HG03175 (cell line): ENCODE measurements around the gene CYLD.
A peak's percentile ranks its signal among the peaks of the same experiment; 100 is the strongest.

Experiments used
- ATAC-seq: cut with Tn5 transposase; IDR thresholded peaks from one replicate; pipeline ENCODE4 v1.9.1; 2021; ENCODE audit warnings: mild to moderate bottlenecking, moderate library complexity; ENCODE audit not compliant: unreplicated experiment

The CYLD gene

DNA sequence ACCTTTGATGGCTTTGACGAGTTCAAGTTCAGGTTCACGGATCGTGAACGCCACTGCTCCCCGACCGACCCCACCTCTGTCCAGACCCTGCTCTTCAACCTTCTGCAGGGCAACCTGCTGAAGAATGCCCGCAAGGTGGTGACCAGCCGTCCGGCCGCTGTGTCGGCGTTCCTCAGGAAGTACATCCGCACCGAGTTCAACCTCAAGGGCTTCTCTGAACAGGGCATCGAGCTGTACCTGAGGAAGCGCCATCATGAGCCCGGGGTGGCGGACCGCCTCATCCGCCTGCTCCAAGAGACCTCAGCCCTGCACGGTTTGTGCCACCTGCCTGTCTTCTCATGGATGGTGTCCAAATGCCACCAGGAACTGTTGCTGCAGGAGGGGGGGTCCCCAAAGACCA, 30.8 kb upstream of the CYLD start:
- ATAC-seq = no peak

DNA sequence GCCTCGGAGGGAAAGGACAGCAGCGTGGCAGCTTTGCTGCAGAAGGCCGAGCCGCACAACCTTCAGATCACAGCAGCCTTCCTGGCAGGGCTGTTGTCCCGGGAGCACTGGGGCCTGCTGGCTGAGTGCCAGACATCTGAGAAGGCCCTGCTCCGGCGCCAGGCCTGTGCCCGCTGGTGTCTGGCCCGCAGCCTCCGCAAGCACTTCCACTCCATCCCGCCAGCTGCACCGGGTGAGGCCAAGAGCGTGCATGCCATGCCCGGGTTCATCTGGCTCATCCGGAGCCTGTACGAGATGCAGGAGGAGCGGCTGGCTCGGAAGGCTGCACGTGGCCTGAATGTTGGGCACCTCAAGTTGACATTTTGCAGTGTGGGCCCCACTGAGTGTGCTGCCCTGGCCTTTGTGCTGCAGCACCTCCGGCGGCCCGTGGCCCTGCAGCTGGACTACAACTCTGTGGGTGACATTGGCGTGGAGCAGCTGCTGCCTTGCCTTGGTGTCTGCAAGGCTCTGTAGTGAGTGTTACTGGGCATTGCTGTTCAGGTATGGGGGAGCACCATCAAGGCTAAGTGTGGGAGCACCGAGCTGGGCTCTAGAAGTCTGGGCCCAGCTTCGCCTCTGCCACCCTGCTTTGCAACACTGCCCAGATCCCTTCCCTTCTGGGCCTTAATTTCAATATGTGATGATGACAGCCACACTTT, 29.9 kb upstream of the CYLD start:
- ATAC-seq = no peak

DNA sequence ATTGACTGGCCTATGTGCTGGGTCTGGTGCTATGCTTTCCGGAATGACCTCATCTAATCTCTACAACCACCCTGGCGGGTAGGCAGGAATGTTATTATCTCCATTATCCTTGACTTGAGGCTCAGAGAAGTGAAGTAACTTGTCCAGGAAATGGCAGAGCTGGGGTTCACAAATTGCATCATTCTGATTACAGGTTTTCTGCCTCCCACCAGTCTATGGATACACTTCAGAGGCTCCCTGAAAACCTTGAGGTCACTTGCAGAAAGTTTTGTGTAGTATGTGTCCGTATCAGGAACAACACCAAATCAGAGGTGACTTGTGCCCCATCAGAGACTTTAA, 29.4 kb upstream of the CYLD start:
- no peak for ATAC-seq

DNA sequence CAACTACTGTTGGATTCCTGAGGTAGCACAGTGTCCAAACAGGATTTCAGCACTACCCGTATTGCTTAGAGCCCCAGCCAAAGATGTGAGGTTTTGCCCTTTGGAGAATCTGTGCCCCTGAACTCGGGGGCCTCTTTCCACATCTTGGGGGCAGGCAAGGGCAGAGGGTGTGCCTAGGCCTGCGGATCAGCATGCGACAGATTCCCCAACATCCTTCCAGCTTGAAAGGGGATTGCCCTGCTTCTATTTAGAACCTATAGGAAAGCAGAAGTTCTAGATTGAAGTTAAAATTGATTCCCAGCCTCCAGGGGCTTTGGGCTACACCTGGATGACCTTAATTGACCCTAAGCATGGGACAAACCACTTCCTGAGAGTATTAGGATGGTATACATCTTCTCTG, 28.9 kb upstream of the CYLD start:
- no peak for ATAC-seq

DNA sequence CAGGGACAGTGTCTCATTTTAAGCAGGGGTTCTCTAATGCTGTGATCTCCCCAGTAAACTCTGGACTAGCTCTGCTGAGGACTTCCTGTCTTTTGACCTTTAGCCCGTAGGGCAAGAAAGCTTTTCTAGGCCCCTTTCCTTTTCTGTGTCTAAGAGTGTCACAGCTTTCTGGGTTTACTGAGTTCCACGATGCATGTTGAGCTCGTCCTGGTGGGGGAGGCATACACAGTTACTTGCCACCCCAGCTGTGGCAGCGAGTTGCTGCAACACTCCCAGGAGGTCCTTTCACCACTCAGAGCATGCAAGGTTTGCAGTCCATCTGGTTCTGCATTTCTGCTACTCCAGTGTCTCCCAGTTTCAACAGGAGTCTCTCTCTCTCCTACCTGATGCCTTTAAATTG, 24.8 kb upstream of the CYLD start:
- no peak for ATAC-seq

DNA sequence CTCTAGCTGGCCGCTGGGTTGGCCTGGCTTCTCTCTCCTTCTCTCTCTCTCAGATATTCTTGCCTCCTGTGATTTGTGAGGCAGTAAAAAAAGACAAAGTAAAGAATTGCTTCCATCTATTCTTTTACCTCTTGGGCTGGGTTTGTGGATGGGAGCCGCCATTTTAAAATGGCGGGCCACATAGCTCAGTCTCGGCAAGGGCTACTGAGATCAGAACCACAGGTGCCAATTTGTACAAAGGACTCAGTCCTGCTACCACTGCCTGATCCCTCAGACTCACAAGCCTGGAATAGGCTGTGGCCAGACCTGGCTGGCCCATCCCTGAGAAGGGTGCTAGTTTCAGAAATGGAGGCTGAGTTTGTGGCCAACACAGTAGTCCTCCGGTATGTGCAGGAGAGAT, 24.4 kb upstream of the CYLD start:
- no peak for ATAC-seq

DNA sequence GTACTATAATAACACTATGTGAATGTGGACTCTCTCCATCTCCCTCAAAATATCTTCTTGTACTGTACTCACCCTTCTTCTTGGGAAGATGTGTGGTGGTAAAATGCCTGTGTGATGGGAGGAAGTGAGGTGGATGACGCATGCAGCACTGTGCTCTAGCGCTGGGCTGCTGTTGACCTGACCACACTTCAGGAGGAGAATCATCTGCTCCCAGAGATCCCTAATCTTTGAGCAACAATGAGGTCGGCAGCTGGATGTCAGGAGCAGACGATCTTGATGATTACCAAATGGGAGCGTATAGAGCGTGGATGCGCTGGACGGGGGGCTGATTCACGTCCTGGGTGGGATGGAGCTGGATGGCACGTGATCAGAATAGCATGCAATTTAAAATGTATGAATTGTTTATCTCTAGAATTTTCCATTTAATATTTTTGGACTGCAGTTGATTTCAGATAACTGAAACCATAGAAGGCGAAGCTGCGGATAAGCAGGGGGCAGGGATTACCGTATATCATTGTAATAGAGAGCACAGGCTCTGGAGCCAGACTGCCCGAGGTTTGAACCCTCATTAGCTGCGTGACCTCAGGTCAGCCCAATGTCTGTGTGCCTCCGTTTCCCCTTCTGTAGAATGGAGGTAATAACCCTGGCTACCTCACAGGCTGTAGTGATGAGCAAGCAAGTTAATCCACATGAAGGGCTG, 23.7 kb upstream of the CYLD start:
- ATAC-seq = no peak

DNA sequence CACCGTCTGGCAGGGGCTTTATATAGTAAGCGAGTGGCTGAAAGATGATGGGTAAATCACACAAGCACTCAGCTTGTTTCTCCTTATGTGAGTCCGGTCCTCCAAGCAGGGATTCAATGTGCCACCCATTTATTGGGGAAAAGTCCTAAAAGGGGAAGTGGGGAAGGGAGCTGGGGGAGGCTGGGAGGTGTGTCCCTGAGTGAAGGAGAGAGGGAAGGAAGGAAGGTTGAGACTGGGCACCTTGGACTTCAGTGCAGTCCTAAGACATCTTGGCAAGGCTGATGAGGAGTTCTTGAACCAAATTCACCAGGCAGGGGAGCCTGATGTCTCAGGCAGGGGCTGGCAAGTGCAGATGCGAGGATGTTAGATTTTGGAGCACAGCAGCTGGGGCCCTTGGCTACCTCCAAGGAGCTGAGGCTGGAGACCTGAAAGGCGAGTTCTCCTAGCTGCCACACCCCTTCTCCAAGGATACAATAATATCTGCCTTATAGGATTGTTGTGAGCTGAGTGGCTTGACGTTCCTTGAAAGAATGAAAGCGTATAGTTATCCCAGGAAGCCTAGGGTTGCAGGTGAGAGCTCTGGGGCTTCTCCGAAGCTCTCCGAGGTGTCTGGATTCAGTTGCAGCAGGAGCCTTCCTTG, 23.0 kb upstream of the CYLD start:
- no peak for ATAC-seq

DNA sequence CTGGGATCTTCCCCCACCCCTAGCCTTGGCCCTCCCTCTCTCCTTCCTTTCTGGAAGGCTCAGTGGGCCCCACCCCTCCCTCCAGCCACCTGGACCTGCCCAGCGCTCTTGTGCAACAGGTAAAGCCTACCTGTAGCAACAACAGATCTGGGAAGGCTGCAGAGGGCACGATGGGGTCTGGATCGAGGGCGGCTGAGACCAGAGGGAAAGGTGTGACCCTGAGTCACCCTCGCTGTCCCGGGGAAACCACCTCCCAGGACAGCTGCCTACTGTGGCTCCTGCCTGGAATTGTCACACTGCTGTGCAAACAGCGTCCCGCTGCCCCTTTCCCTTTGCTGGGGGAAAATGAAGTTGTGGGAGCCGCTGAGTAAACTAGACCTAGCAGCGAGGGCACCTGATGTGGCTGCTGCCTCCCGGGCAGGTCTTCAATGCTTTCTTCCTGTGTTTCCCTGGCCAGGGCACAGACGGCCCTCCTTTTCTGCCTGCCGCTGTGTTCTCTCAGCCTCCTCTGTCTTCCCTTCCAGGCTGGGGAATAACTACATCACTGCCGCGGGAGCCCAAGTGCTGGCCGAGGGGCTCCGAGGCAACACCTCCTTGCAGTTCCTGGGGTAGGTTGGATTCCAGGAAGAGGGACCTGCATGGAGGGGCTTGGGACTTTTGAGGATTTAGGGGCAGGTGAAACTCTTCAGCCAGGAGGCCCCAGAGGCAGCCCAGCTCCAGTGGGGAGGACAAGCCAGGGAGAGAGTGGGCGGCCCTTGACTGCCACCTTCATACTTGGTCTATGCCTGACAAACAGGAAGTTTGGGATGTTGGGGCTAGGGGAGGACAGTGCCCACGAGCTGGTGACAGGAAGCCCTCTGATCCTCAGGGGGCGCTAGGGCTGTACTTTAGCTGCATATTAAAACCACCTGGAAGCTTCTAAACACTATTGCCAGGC, 22.2 kb upstream of the CYLD start:
- ATAC-seq = no peak

DNA sequence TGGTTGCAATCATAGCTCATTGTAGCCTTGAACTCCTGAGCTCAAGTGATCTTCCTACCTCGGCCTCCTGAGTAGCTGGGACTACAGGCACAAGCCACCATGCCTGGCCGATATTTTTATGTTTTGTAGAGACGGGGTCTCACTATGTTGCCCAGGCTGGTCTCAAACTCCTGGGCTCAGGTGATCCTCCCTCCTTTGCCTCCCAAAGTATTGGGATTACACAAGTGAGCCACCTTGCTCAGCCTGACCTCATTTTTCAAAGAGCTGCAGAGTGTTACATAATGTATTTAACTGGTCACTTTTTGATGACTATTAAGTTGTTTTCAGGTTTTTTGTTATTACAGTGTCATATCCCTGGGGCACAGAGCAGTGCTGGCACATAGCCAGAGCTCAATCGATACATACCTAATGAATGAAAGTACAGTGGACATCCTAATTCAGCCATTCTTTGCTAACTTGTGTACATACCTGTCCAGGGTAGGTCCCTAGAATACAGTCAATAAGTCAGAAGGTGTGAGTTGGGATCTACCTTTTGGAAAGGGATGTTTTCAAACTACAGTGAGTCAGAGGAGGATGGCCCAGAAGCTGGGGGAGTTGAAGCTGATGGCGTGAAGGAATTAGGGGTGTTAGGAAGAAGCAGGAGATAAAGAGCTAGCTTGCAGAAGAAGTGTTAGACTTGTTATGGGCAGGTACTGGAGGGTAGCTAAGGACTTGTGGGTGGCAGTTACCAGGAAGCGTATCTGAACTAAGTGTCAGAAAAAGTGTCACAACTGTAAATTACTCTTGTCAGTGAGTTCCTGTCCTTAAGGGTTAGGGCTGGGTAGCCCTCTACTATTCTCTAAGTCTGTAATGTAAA, 20.1 kb upstream of the CYLD start:
- no peak for ATAC-seq

DNA sequence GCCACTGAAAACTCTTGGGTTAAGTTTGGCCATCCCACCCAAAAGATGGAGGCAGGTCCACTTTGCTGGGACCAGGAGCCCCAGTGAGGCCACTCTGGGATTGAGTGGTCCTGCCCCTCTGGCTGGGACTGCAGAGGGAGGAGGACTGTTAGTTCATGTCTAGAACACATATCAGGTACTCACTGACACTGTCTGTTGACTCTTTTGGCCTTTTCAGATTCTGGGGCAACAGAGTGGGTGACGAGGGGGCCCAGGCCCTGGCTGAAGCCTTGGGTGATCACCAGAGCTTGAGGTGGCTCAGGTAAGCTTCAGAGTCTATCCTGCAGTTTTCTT, 19.5 kb upstream of the CYLD start:
- no peak for ATAC-seq

DNA sequence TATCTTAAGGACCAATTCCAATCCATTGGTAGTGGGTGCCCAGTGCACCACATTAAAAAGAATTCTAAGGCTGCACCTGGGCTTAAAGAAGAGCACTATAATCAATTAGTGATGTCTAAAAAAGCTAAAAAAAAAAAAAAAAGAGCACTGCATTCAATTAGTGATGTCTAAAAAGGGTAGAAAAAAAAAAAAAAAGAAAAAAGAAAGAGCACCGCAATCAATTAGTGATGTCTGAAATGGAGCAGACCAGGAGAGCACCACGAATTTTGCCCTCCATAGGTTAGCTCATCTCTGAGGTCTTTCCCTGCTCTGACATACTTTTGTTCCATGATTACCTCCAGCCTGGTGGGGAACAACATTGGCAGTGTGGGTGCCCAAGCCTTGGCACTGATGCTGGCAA, 18.9 kb upstream of the CYLD start:
- no peak for ATAC-seq

DNA sequence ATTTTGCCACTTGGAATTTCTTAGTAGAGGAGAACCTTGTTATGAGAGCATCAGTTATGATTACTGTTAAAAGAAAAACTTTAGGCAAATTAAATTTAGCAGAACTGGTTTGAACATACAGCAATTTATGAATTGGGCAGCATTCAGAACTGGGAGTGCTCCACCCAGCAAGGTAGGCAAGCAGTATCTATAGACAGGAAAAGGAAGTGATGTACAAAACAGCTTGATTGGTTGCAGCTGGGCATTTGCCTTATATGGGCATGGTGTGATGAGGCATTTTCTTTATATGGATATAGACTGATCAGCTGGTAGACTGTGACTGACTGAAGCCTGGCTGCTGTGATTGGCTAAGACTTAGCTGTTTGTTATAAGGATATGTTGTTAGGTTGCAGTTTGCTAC, 17.6 kb upstream of the CYLD start:
- no peak for ATAC-seq

DNA sequence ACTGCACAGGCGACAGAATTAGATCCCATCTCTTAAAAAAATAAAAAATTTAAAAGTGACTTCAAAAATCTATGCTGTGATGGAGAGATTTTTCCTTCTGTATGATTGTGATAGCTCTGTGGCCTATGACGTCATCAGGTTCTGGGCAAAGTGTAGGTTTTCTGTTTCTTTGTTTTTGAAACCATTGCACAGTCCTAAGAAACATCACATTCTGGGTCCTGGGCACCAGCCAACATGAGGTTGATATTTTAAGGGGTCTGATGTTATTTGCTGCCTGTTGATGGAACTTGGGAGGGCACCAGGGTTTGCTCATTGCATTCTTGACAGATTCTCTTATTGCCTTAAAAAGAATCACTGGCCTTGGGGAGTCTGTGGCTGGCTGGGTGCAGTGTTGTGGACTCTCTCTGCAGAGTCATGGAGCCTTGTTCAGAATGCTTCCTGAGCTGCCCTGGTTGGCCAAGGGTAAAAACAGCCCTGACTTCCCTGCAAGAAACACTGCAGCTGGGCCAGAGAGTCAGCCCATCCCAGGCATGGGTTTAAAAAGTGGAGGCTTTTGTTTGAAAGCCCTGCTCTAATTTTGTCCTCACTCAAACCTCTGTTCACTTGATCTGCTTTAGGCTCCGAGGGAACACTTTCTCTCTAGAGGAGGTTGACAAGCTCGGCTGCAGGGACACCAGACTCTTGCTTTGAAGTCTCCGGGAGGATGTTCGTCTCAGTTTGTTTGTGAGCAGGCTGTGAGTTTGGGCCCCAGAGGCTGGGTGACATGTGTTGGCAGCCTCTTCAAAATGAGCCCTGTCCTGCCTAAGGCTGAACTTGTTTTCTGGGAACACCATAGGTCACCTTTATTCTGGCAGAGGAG, 10.5 kb upstream of the CYLD start:
- no peak for ATAC-seq

DNA sequence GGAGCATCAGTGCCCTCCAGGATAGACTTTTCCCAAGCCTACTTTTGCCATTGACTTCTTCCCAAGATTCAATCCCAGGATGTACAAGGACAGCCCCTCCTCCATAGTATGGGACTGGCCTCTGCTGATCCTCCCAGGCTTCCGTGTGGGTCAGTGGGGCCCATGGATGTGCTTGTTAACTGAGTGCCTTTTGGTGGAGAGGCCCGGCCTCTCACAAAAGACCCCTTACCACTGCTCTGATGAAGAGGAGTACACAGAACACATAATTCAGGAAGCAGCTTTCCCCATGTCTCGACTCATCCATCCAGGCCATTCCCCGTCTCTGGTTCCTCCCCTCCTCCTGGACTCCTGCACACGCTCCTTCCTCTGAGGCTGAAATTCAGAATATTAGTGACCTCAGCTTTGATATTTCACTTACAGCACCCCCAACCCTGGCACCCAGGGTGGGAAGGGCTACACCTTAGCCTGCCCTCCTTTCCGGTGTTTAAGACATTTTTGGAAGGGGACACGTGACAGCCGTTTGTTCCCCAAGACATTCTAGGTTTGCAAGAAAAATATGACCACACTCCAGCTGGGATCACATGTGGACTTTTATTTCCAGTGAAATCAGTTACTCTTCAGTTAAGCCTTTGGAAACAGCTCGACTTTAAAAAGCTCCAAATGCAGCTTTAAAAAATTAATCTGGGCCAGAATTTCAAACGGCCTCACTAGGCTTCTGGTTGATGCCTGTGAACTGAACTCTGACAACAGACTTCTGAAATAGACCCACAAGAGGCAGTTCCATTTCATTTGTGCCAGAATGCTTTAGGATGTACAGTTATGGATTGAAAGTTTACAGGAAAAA, 9.7 kb upstream of the CYLD start:
- ATAC-seq = no peak

DNA sequence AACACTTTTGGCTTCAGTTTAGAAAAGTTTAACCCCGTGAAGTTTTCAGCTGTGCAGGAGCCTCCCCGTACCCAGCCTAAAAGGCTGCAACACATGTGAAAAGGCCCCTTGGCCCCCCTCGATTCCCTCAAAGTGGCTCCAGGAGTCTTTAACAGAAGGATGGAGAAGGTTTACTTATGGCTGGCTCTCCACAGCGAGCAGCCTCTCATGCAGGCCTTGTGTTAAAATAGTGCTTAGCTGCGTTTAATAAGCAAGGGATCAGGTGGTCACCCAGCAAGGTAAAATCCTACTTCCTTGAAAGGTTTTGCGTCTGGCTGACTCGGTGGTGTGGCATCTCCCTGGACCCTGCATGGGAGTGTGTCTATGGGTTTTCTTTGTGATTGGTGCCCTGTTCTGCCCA, 8.4 kb upstream of the CYLD start:
- ATAC-seq = no peak

DNA sequence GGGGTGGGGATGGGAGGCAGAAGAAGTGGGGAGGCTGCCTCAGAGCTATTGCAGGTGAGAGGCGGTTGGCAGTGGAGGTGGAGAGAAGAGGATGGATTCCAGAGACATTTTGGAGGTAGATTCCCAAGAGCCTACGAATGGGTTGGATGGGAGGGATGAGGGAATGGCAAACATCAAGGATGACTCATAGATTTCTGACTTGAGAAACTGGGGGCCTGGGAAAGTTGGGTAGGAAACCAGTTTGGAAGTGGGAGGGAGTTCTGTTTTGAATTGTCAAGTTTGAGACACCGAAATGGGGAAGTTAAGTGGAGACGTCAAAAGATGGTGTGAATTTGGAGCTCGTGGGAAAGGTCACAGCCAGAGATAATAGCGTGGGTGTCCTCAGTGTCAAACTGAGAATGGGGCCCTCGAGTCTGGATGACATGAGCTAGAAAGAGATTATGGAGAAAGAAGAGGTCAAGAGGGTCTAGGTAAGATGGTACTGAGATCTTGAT, 6.2 kb upstream of the CYLD start:
- peak; percentile 45 for ATAC-seq

DNA sequence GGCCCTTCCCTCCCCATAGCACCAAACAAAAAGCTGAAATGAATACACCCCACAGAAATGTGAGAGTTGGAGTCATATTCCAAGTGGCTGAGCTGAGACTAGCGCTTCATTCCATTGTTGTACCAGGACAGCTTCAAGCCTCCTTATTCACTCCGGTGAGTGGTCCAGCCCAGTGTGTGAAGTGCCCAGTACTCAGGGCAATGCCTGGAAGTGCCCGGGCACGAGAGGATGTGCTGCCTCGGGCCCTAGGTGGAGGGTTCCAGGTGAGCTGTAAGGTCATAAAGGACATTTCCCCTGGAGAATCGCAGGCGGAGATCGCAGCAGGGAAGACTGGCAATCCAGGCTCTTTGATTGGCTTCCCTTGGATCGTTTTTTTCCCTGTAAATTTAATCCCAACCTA, 5.4 kb upstream of the CYLD start:
- ATAC-seq = no peak
